Peyer's patch (tissue), 4 donors: ENCODE data around the gene CHRNG. TPM values are rescaled to one million over a fixed set of nuclear protein-coding genes. Genes with fewer than 3 reads are reported as not detected.
"Not testable (repeated sequence)": the region's sequence is repeated elsewhere in the genome, so short reads cannot be mapped to it uniquely, and the experiment has no call there.

ENCODE experiments used
- DNase-seq, 3 donors: peaks; one replicate each; pipeline ENCODE4 v3.0.0-alpha.2; 2017 to 2019
- H3K27ac ChIP-seq, 4 donors: fragments of 200-600 bp; sonication (generic); one replicate each; pipeline ENCODE4 v1.5.1; 2016 to 2019
- H3K27me3 ChIP-seq, 2 donors: fragments of 200-600 bp; sonication (generic); one replicate each; pipeline ENCODE4 v1.5.1; 2019
- H3K36me3 ChIP-seq, 3 donors: fragments of 200-600 bp; sonication (generic); one replicate each; pipeline ENCODE4 v1.5.1; 2016 to 2019
- H3K4me1 ChIP-seq, 4 donors: fragments of 200-600 bp; sonication (generic); one replicate each; pipeline ENCODE4 v1.5.1; 2016 to 2019
- H3K4me3 ChIP-seq, 4 donors: fragments of 200-600 bp; sonication (generic); 1 replicate in 3 of 4; 2 replicates in 1 of 4; pipeline ENCODE4 v1.5.1; 2016 to 2019; ENCODE audit warnings: mild to moderate bottlenecking in 1 of 4
- H3K9me3 ChIP-seq, 4 donors: fragments of 200-600 bp; sonication (generic); one replicate each; pipeline ENCODE4 v1.5.1; 2016 to 2019; ENCODE audit warnings: mild to moderate bottlenecking in 1 of 4
- CTCF ChIP-seq, 6 experiments: fragments of 450-650 bp in 4 of 6; fragments of 200-600 bp in 2 of 6; sonication (generic) in 1 of 6; IDR thresholded peaks; one replicate each; pipeline ENCODE4 v1.5.1; 2017 to 2019; ENCODE audit warnings: antibody characterized with exemption in 6 of 6, mild to moderate bottlenecking in 3 of 6, moderate library complexity in 1 of 6
- POLR2A ChIP-seq, 2 donors: fragments of 450-650 bp; IDR thresholded peaks; one replicate each; pipeline ENCODE4 v1.5.1; 2017; ENCODE audit warnings: antibody characterized with exemption in 2 of 2, mild to moderate bottlenecking in 2 of 2, moderate library complexity in 2 of 2
- total RNA-seq, 4 donors: library from RNA; depleted of rRNA; stranded (reverse); fragments of >200 nt; gene quantifications; one replicate each; pipeline ENCODE4 v1.1.0, GENCODE V29; 2016

Gene CHRNG
- total RNA-seq, 4 donors from 2014 or later = not detected

GRCh38 chr2:232532419-232532818 lies 7.1 kb upstream of the CHRNG start:
- H3K27ac ChIP-seq = no peak overlapping the region
- no peak overlapping the region for H3K4me3 ChIP-seq
- H3K4me1 ChIP-seq = no peaks in the 10 kb centered on the region
- H3K36me3 ChIP-seq = no peaks in the 10 kb centered on the region
- H3K9me3 ChIP-seq = peaks cover 0 to 9% (median 2%) of the 10 kb centered on the region in 4 donors
- DNase-seq = peak in 1 of 3 donors; percentile 26
- TF ChIP-seq CTCF (IDR thresholded peaks at IDR 0.05) (no peak), POLR2A (IDR thresholded peaks at IDR 0.05) (no peak)
- no peaks in the 10 kb centered on the region for H3K27me3 ChIP-seq

GRCh38 chr2:232532821-232533220 lies 6.7 kb upstream of the CHRNG start:
- H3K4me1 ChIP-seq, DNase-seq, H3K4me3 ChIP-seq, H3K9me3 ChIP-seq, H3K36me3 ChIP-seq, H3K27ac ChIP-seq, H3K27me3 ChIP-seq: not testable (repeated sequence)

- Histone ChIP-seq H3K36me3 (no peaks in the 10 kb centered on the region), H3K4me1 (no peaks in the 10 kb centered on the region), H3K27me3 (no peaks in the 10 kb centered on the region), H3K9me3 (peaks cover 0 to 9% (median 2%) of the 10 kb centered on the region in 4 donors), H3K27ac (no peak overlapping the region), H3K4me3 (no peak overlapping the region)
- peak in 1 of 3 donors; percentile 34 for DNase-seq
- TF ChIP-seq POLR2A (IDR thresholded peaks at IDR 0.05) = no peak
- TF ChIP-seq CTCF (IDR thresholded peaks at IDR 0.05) = no peak
These were observed 5.4 kb upstream of the CHRNG start for GRCh38 chr2:232533944-232534710.

GRCh38 chr2:232534940-232535651 lies 4.4 kb upstream of the CHRNG start:
- no peak for TF ChIP-seq CTCF (IDR thresholded peaks at IDR 0.05)
- no peak for TF ChIP-seq POLR2A (IDR thresholded peaks at IDR 0.05)
- DNase-seq = peak in 2 of 3 donors; percentile 37 to 43
- Histone ChIP-seq H3K27ac (no peak overlapping the region), H3K9me3 (peaks cover 0 to 9% (median 2%) of the 10 kb centered on the region in 4 donors), H3K27me3 (no peaks in the 10 kb centered on the region), H3K4me3 (no peak overlapping the region), H3K4me1 (no peaks in the 10 kb centered on the region), H3K36me3 (no peaks in the 10 kb centered on the region)

GRCh38 chr2:232535761-232536530 lies 3.5 kb upstream of the CHRNG start:
- H3K9me3 ChIP-seq = peaks cover 0 to 9% (median 2%) of the 10 kb centered on the region in 4 donors
- no peaks in the 10 kb centered on the region for H3K27me3 ChIP-seq
- H3K36me3 ChIP-seq = no peaks in the 10 kb centered on the region
- no peaks in the 10 kb centered on the region for H3K4me1 ChIP-seq
- no peak for TF ChIP-seq CTCF (IDR thresholded peaks at IDR 0.05)
- no peak for TF ChIP-seq POLR2A (IDR thresholded peaks at IDR 0.05)
- DNase-seq = peak in 1 of 3 donors; percentile 25
- no peak overlapping the region for H3K27ac ChIP-seq
- no peak overlapping the region for H3K4me3 ChIP-seq
